ENCODE data around the gene CIAO2B. TPM values are rescaled to one million over a fixed set of nuclear protein-coding genes. Genes with fewer than 3 reads are reported as not detected.
"Not testable (repeated sequence)": the region's sequence is repeated elsewhere in the genome, so short reads cannot be mapped to it uniquely, and the experiment has no call there.

CIAO2B gene
- polyA plus RNA-seq, 1 experiment: 171 TPM

- DNase-seq (ENCODE audit: low read depth): no peak
- no peak overlapping the region for H3K4me3 ChIP-seq (ENCODE audit: low read depth, low read length)
- H3K36me3 ChIP-seq (ENCODE audit: control insufficient read depth, insufficient read depth, low read length): peaks cover 35% of the 10 kb centered on the region
- ChIA-PET CTCF (interaction anchor here (0.6 to 1.5 kb wide), 4 partner anchors 10 to 160 kb away, joined by 3 to 4 read pairs (median 4); no protein-coding TSS in a partner anchor), POLR2A (no interaction called here)
- no peaks in the 10 kb centered on the region for H3K27me3 ChIP-seq (ENCODE audit: control insufficient read depth, insufficient read depth, low read length)
- TF ChIP-seq CTCF (IDR thresholded peaks at IDR 0.05; ENCODE audit: insufficient read depth, low read depth, low read length): no peak
Observed at GRCh38 chr16:66936889-66937554, 2.8 kb upstream of the CIAO2B start.

- no peak overlapping the region for H3K4me3 ChIP-seq (ENCODE audit: low read depth, low read length)
- H3K36me3 ChIP-seq (ENCODE audit: control insufficient read depth, insufficient read depth, low read length): peaks cover 31% of the 10 kb centered on the region
- POLR2A ChIA-PET: no interaction called here
- DNase-seq (ENCODE audit: low read depth): no peak
- H3K27me3 ChIP-seq (ENCODE audit: control insufficient read depth, insufficient read depth, low read length): no peaks in the 10 kb centered on the region
- TF ChIP-seq CTCF (IDR thresholded peaks at IDR 0.05; ENCODE audit: insufficient read depth, low read depth, low read length): no peak
- CTCF ChIA-PET: interaction anchor here (0.7 to 1.9 kb wide), 4 partner anchors 11 to 41 kb away, joined by 3 to 6 read pairs (median 4); no protein-coding TSS in a partner anchor
Observed at GRCh38 chr16:66936462-66936861, 2.3 kb upstream of the CIAO2B start.

- no peak for TF ChIP-seq CTCF (IDR thresholded peaks at IDR 0.05; ENCODE audit: insufficient read depth, low read depth, low read length)
- DNase-seq (ENCODE audit: low read depth): no peak
- Histone ChIP-seq H3K27me3 (ENCODE audit: control insufficient read depth, insufficient read depth, low read length) (no peaks in the 10 kb centered on the region), H3K36me3 (ENCODE audit: control insufficient read depth, insufficient read depth, low read length) (peaks cover 23% of the 10 kb centered on the region), H3K4me3 (ENCODE audit: low read depth, low read length) (peak within 1 kb of the TSS; percentile 74)
- ChIA-PET POLR2A (no interaction called here), CTCF (interaction anchor here (1.0 to 1.9 kb wide), 2 partner anchors 12 to 40 kb away, joined by 3 to 6 read pairs; no protein-coding TSS in a partner anchor)
Observed at GRCh38 chr16:66935314-66936011, 1.3 kb upstream of the CIAO2B start, which contains the start of gene CES2. Gene CES2 (plus strand): TSS chr16:66935516. CDS start chr16:66935636, 120 bp downstream.

- H3K27me3 ChIP-seq (ENCODE audit: control insufficient read depth, insufficient read depth, low read length); POLR2A ChIA-PET: not testable (repeated sequence)
- CTCF ChIA-PET: interaction anchor here (1.5 to 1.9 kb wide), 2 partner anchors 19 to 40 kb away, joined by 3 to 6 read pairs; no protein-coding TSS in a partner anchor
Observed at GRCh38 chr16:66934839-66935313, 674 bp upstream of the CIAO2B start.

GRCh38 chr16:66933776-66934137, 445 bp downstream of the CIAO2B start:
- H3K27me3 ChIP-seq (ENCODE audit: control insufficient read depth, insufficient read depth, low read length): no peaks in the 10 kb centered on the region
- peaks cover 15% of the 10 kb centered on the region for H3K36me3 ChIP-seq (ENCODE audit: control insufficient read depth, insufficient read depth, low read length)
- CTCF ChIA-PET: interaction anchor here (0.6 to 4.8 kb wide), 4 partner anchors 20 to 42 kb away, joined by 3 to 29 read pairs (median 4); no protein-coding TSS in a partner anchor
- DNase-seq (ENCODE audit: low read depth): no peak
- no peak for TF ChIP-seq CTCF (IDR thresholded peaks at IDR 0.05; ENCODE audit: insufficient read depth, low read depth, low read length)
- H3K4me3 ChIP-seq (ENCODE audit: low read depth, low read length): peak overlapping the region; percentile 74
- POLR2A ChIA-PET: no interaction called here

More at GRCh38 chr16:66934839-66935313, 674 bp upstream of the CIAO2B start:
- Histone ChIP-seq H3K4me3 (ENCODE audit: low read depth, low read length) (peak overlapping the region; percentile 74), H3K36me3 (ENCODE audit: control insufficient read depth, insufficient read depth, low read length) (peaks cover 21% of the 10 kb centered on the region)
- not testable (repeated sequence) for DNase-seq (ENCODE audit: low read depth)
